Stimulated activated CD8-positive, alpha-beta memory T cell treated with anti-CD3 and anti-CD28 coated beads, Interleukin-15, amount 100 ng/mL, for 4 hours (primary cell): Measurements from ENCODE around the gene SLC6A19.

ENCODE experiments used
- DNase-seq, 2 donors: peaks; one replicate each; pipeline ENCODE4 v3.0.0-alpha.2; 2020; ENCODE audit warnings: low read depth in 2 of 2

Gene SLC6A19

GRCh38 chr5:1244255-1244654, 42.9 kb downstream of the SLC6A19 start:
- DNase-seq, result no peak

GRCh38 chr5:1244976-1245375, 43.6 kb downstream of the SLC6A19 start:
- DNase-seq, result no peak

- no peak for DNase-seq
These were observed 44.6 kb downstream of the SLC6A19 start for GRCh38 chr5:1245905-1246576.

- no peak for DNase-seq
These were observed 45.5 kb downstream of the SLC6A19 start for GRCh38 chr5:1246711-1247431.

GRCh38 chr5:1247811-1248210, 46.4 kb downstream of the SLC6A19 start:
- no peak for DNase-seq

- DNase-seq, result no peak
These were observed 48.2 kb downstream of the SLC6A19 start for GRCh38 chr5:1249366-1250280.

GRCh38 chr5:1251678-1252580, 50.5 kb downstream of the SLC6A19 start:
- DNase-seq, result no peak

- DNase-seq, result no peak
These were observed 51.3 kb downstream of the SLC6A19 start for GRCh38 chr5:1252681-1253080.

- no peak for DNase-seq
These were observed 52.2 kb downstream of the SLC6A19 start for GRCh38 chr5:1253456-1254105.

GRCh38 chr5:1254196-1254595, 52.8 kb downstream of the SLC6A19 start:
- DNase-seq, result no peak

GRCh38 chr5:1255081-1255561, 53.7 kb downstream of the SLC6A19 start:
- DNase-seq, result no peak

- DNase-seq, result no peak
These were observed 55.4 kb downstream of the SLC6A19 start for GRCh38 chr5:1256776-1257175.

GRCh38 chr5:1257363-1257762, 56.0 kb downstream of the SLC6A19 start:
- no peak for DNase-seq

- DNase-seq, result no peak
These were observed 56.4 kb downstream of the SLC6A19 start for GRCh38 chr5:1257841-1258240.

GRCh38 chr5:1259806-1260480, 58.5 kb downstream of the SLC6A19 start:
- no peak for DNase-seq

- no peak for DNase-seq
These were observed 60.2 kb downstream of the SLC6A19 start for GRCh38 chr5:1261643-1262042.

- no peak for DNase-seq
These were observed 61.0 kb downstream of the SLC6A19 start for GRCh38 chr5:1262381-1262780.

GRCh38 chr5:1264211-1264610, 62.8 kb downstream of the SLC6A19 start:
- no peak for DNase-seq

GRCh38 chr5:1265026-1265425, 63.6 kb downstream of the SLC6A19 start:
- DNase-seq, result no peak
